SK-N-SH treated with all-trans-retinoic acid at 6 μM for 48 hours (cell line): ENCODE results near the gene VMAC.

ENCODE experiments used
- ARNTL ChIP-seq: fragments of 450-650 bp; formaldehyde crosslinking; IDR thresholded peaks from 2 replicates; pipeline ENCODE4 v1.5.0; 2020; ENCODE audit warnings: low read depth, mild to moderate bottlenecking, moderate library complexity, borderline replicate concordance
- CREB5 ChIP-seq: fragments of 250-450 bp; sonication (Bioruptor Pico); IDR thresholded peaks from 2 replicates; pipeline ENCODE4 v1.5.1; 2020; ENCODE audit warnings: low read depth, mild to moderate bottlenecking, moderate library complexity
- CSRNP3 ChIP-seq: fragments of 250-450 bp; sonication (Bioruptor Pico); IDR thresholded peaks from 2 replicates; pipeline ENCODE4 v1.5.1; 2021; ENCODE audit warnings: mild to moderate bottlenecking, moderate library complexity
- ISL1 ChIP-seq: fragments of 250-450 bp; sonication (Bioruptor Pico); IDR thresholded peaks from 2 replicates; pipeline ENCODE4 v2.1.2; 2022; ENCODE audit warnings: mild to moderate bottlenecking, moderate library complexity
- PATZ1 ChIP-seq: fragments of 250-450 bp; sonication (Bioruptor Pico); IDR thresholded peaks from 2 replicates; pipeline ENCODE4 v1.8.0; 2020; ENCODE audit warnings: mild to moderate bottlenecking, moderate library complexity, borderline replicate concordance
- RARB ChIP-seq: fragments of 250-450 bp; sonication (Bioruptor Pico); IDR thresholded peaks from 2 replicates; pipeline ENCODE4 v1.8.0; 2021; ENCODE audit warnings: mild to moderate bottlenecking, moderate library complexity
- TCF4 ChIP-seq: fragments of 250-450 bp; sonication (Bioruptor Pico); IDR thresholded peaks from 2 replicates; pipeline ENCODE4 v1.8.0; 2021; ENCODE audit warnings: mild to moderate bottlenecking, moderate library complexity, borderline replicate concordance
- ZNF8 ChIP-seq: fragments of 450-650 bp; formaldehyde crosslinking; IDR thresholded peaks from 2 replicates; pipeline ENCODE4 v1.5.0; 2020; ENCODE audit warnings: mild to moderate bottlenecking, moderate library complexity

GRCh38 chr19:5948752-5949564, 44.3 kb downstream of the VMAC start:
- no peak for TF ChIP-seq PATZ1 (CRISPR knock-in tag)
- TF ChIP-seq ZNF8 (CRISPR knock-in tag), result no peak
- no peak for TF ChIP-seq ARNTL (CRISPR knock-in tag)
- TF ChIP-seq TCF4, result no peak
- no peak for TF ChIP-seq RARB (CRISPR knock-in tag)
- no peak for TF ChIP-seq CREB5
- TF ChIP-seq ISL1 (CRISPR knock-in tag), result no peak
- TF ChIP-seq CSRNP3 (CRISPR knock-in tag), result no peak
